Aorta (tissue), 5 donors: ENCODE measurements around the gene FZD4. TPM values are rescaled to one million over a fixed set of nuclear protein-coding genes. Genes with fewer than 3 reads are reported as not detected.
A peak's percentile ranks its signal among the peaks of the same experiment; 100 is the strongest.

Experiments
- ATAC-seq: fragments of 200-7000 bp; cut with Tn5 transposase; one replicate; pipeline ENCODE4 v1.9.1; 2022; ENCODE audit warnings: moderate library complexity; ENCODE audit not compliant: low FRiP score
- DNase-seq, 2 donors: peaks; one replicate each; pipeline ENCODE4 v3.0.0-alpha.2; 2020
- H3K27ac ChIP-seq, 2 donors: one replicate each; pipeline ENCODE4 v1.5.1; 2013; ENCODE audit warnings: low read length in 2 of 2, mild to moderate bottlenecking in 2 of 2, moderate library complexity in 2 of 2, control low read depth in 1 of 2, inconsistent platforms in 1 of 2, low read depth in 1 of 2
- H3K27me3 ChIP-seq, 2 donors: one replicate each; pipeline ENCODE4 v1.6.1; 2013; ENCODE audit warnings: control low read depth in 1 of 2, low read length in 1 of 2, mild to moderate bottlenecking in 1 of 2, moderate library complexity in 1 of 2; ENCODE audit not compliant: insufficient read depth in 2 of 2, control insufficient read depth in 1 of 2
- H3K36me3 ChIP-seq, 2 donors: one replicate each; pipeline ENCODE4 v1.6.1; 2013; ENCODE audit warnings: control low read depth in 1 of 2, low read length in 1 of 2, mild to moderate bottlenecking in 1 of 2; ENCODE audit not compliant: insufficient read depth in 2 of 2, control insufficient read depth in 1 of 2
- H3K4me1 ChIP-seq, 2 donors: one replicate each; pipeline ENCODE4 v1.6.1; 2013; ENCODE audit warnings: low read length in 2 of 2, control low read depth in 1 of 2, mild to moderate bottlenecking in 1 of 2, moderate library complexity in 1 of 2; ENCODE audit not compliant: insufficient read depth in 2 of 2, control insufficient read depth in 1 of 2
- H3K4me3 ChIP-seq, 2 donors: one replicate each; pipeline ENCODE4 v1.5.1; 2013; ENCODE audit warnings: low read length in 2 of 2, control low read depth in 1 of 2, mild to moderate bottlenecking in 1 of 2
- H3K9me3 ChIP-seq: one replicate; pipeline ENCODE4 v1.6.1; 2013; ENCODE audit warnings: mild to moderate bottlenecking, low read length; ENCODE audit not compliant: control insufficient read depth
- WGBS, 2 donors: extraction: QIAGEN DNeasy Blood & Tissue Kit; methylation state at CpG; one replicate each; pipeline ENCODE4 v1.1.7; 2013; 5-methylcytosine and 5-hydroxymethylcytosine counted together
- intact Hi-C, 2 donors: fragments of 100-400 bp; cut with DNase I; formaldehyde crosslinking; loops; one replicate each; pipeline versions ENCODE4 v1.14.2 to v1.15.0; 2022
- polyA plus RNA-seq, 2 donors: library from polyadenylated mRNA; stranded (reverse); fragments of 200-250 nt; gene quantifications; one replicate each; pipeline ENCODE4 v1.2.3, GENCODE V29; 2013
- total RNA-seq, 2 donors: library from RNA; stranded (reverse); fragmentation: NEBNext Ultra II Directional; extraction: Animal tissue kit (Norgen Biotek cat#: 25700); gene quantifications; one replicate each; pipeline ENCODE4 v1.2.1, GENCODE V29; 2021
- donor health status: healthy with polysubstance abuse.
- donor health status: Bipolar disorder and iron deficiency.
- donor health status: DM: no; HTN: no; CAD: no.
- donor health status: DM: no; HTN: no; CAD: no.
- donor health status: DM: yes; HTN: yes; CAD: no.

FZD4 gene
- total and polyA plus RNA-seq, 4 donors = 4.0 to 91.2 (median 46.4) TPM

DNA sequence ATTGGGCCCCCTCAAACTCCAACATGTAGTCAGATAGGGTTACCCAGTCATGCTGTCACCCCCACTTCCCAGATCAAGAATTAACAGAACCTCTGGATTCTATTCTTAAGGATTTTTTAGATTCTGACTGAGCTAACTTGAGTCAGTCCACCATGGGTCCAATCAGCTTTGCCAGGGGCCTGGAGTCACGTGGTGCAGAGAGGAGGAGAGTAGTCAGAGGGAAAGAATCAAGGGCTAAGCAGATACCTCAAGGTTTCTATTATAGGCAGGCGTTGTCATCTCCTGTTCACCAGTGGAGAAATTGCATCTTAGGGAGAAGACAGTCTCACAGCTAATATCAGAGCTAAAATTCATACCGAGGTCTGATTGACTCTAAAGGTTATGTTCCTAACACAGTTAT, 28.2 kb downstream of the FZD4 start:
- DNase-seq (no peak), ATAC-seq (peak; percentile 42)
- Histone ChIP-seq H3K9me3 (no peaks in the 10 kb centered on the region), H3K27ac (no peak overlapping the region), H3K4me1 (peaks cover 10% of the 10 kb centered on the region in 2 donors), H3K36me3 (no peaks in the 10 kb centered on the region), H3K4me3 (no peak overlapping the region), H3K27me3 (no peaks in the 10 kb centered on the region)
- intact Hi-C loops = loop anchor here in 1 of 2 donors (5.0 kb wide), 1 partner anchor 285 kb away; no protein-coding TSS in a partner anchor
- 27 to 38% methylated on average over 3 of the region's 3 CpGs for WGBS, 2 donors

GRCh38 chr11:86923999-86924766, 31.0 kb downstream of the FZD4 start:
- no peak overlapping the region for H3K4me3 ChIP-seq
- ATAC-seq (peak; percentile 8), DNase-seq (no peak)
- intact Hi-C loops = no loop called here
- no peaks in the 10 kb centered on the region for H3K36me3 ChIP-seq
- H3K27me3 ChIP-seq = no peaks in the 10 kb centered on the region
- H3K9me3 ChIP-seq = no peaks in the 10 kb centered on the region
- 32 to 44% methylated on average over 6 of the region's 6 CpGs for WGBS, 2 donors
- peaks cover 10% of the 10 kb centered on the region in 2 donors for H3K4me1 ChIP-seq
- peak overlapping the region; percentile 80 to 88 for H3K27ac ChIP-seq

DNA sequence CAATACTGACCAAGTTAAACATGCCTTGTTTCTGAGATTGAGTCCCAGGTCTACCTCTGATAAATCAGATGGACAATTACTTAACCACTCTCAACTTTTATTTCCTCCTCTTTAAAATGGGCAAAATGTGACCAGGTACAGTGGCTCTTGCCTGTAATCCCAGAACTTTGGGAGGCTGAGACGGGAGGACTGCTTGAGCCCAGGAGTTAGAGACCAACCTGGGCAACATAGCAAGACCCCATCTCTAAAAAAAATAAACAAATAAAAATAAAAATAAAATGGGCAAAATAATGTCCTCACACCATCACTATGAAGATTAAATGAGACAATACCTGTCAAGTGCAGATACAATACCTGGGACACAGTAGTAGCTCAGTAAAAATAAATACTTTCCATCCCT, 33.0 kb downstream of the FZD4 start:
- Histone ChIP-seq H3K27ac (peak overlapping the region in 1 of 2 donors; percentile 73), H3K4me1 (peaks cover 10 to 11% of the 10 kb centered on the region in 2 donors), H3K36me3 (no peaks in the 10 kb centered on the region), H3K4me3 (no peak overlapping the region), H3K9me3 (no peaks in the 10 kb centered on the region), H3K27me3 (no peaks in the 10 kb centered on the region)
- DNase-seq (no peak), ATAC-seq (no peak)
- 86 to 89% methylated on average over 1 of the region's 1 CpG for WGBS, 2 donors
- intact Hi-C loops = no loop called here

GRCh38 chr11:86919557-86920210, 35.5 kb downstream of the FZD4 start:
- H3K36me3 ChIP-seq = no peaks in the 10 kb centered on the region
- H3K4me1 ChIP-seq = peaks cover 2 to 5% of the 10 kb centered on the region in 2 donors
- no peaks in the 10 kb centered on the region for H3K9me3 ChIP-seq
- ATAC-seq (peak; percentile 67), DNase-seq (no peak)
- peak overlapping the region; percentile 87 to 97 for H3K27ac ChIP-seq
- H3K27me3 ChIP-seq = no peaks in the 10 kb centered on the region
- no peak overlapping the region for H3K4me3 ChIP-seq
- WGBS, 2 donors = 42 to 43% methylated on average over 7 of the region's 7 CpGs
- intact Hi-C loops = loop anchor here (1.0 to 10.0 kb wide), 2 partner anchors 49 to 465 kb away; no protein-coding TSS in a partner anchor

GRCh38 chr11:86918973-86919372, 36.2 kb downstream of the FZD4 start:
- 4 to 7% methylated on average over 7 of the region's 7 CpGs for WGBS, 2 donors
- Histone ChIP-seq H3K9me3 (no peaks in the 10 kb centered on the region), H3K27ac (peak overlapping the region; percentile 87 to 97), H3K27me3 (no peaks in the 10 kb centered on the region), H3K4me3 (no peak overlapping the region), H3K36me3 (no peaks in the 10 kb centered on the region), H3K4me1 (peaks cover 1 to 2% of the 10 kb centered on the region in 2 donors)
- intact Hi-C loops = loop anchor here (1.0 to 10.0 kb wide), 2 partner anchors 49 to 464 kb away; no protein-coding TSS in a partner anchor
- ATAC-seq (no peak), DNase-seq (peak in 1 of 2 donors; percentile 64)

GRCh38 chr11:86918496-86918895, 36.7 kb downstream of the FZD4 start:
- no peaks in the 10 kb centered on the region for H3K27me3 ChIP-seq
- H3K36me3 ChIP-seq = no peaks in the 10 kb centered on the region
- no peak overlapping the region for H3K4me3 ChIP-seq
- peaks cover 0 to 2% of the 10 kb centered on the region in 2 donors for H3K4me1 ChIP-seq
- peak overlapping the region; percentile 84 to 97 for H3K27ac ChIP-seq
- no peak for ATAC-seq
- 64 to 71% methylated on average over 2 of the region's 2 CpGs for WGBS, 2 donors
- intact Hi-C loops = loop anchor here (10.0 kb wide), 1 partner anchor 464 kb away; no protein-coding TSS in a partner anchor
- DNase-seq = no peak
- H3K9me3 ChIP-seq = no peaks in the 10 kb centered on the region

DNA sequence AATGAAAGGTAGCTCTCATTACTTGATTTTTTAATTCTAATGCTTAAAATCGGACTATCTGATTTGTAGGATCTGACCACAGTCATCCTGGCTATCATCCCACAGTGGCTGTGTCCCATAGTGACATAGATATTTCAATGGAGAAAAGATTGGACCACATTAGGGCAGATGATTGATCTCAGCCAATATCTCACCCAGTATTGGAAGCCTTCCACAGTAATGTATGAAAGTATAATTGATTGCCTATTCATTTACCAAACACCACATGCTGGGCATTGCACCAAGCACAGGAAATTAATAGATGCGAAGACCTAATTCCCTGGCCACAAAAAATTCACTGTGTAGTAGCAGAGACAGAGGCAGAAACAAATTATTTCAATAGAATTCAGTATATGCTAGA, 37.6 kb downstream of the FZD4 start:
- DNase-seq (no peak), ATAC-seq (no peak)
- Histone ChIP-seq H3K27me3 (no peaks in the 10 kb centered on the region), H3K9me3 (no peaks in the 10 kb centered on the region), H3K36me3 (no peaks in the 10 kb centered on the region), H3K4me1 (peaks cover 0 to 2% of the 10 kb centered on the region in 2 donors), H3K27ac (peak overlapping the region; percentile 30 to 97), H3K4me3 (no peak overlapping the region)
- intact Hi-C loops = loop anchor here (10.0 kb wide), 1 partner anchor 463 kb away; no protein-coding TSS in a partner anchor
- 68 to 79% methylated on average over 2 of the region's 2 CpGs for WGBS, 2 donors

DNA sequence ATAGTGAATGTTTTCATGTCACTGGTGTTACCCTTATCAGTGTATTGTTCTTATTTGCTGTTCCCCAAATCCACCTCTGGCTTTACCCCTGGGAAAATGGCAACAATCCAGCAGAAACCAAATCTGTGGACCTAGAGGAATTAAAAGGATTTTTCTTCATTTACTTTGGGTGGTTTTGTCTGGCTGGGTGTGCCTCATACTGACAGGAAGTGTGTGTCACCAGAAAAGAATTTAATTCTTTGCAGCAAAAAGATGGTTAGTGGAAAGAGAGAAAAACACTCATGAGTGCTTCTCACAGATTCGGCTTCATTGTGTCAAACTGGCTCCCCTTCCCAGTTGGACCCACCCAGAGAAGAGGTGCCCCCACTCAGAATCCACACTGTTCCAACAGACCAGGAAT, 38.9 kb downstream of the FZD4 start:
- Histone ChIP-seq H3K9me3 (no peaks in the 10 kb centered on the region), H3K36me3 (no peaks in the 10 kb centered on the region), H3K4me1 (peaks cover 0 to 2% of the 10 kb centered on the region in 2 donors), H3K27ac (peak overlapping the region; percentile 43 to 65), H3K4me3 (no peak overlapping the region), H3K27me3 (no peaks in the 10 kb centered on the region)
- 3% methylated on average over 1 of the region's 1 CpG for WGBS, 2 donors
- intact Hi-C loops = loop anchor here (10.0 kb wide), 1 partner anchor 462 kb away; no protein-coding TSS in a partner anchor
- DNase-seq = no peak
- peak; percentile 50 for ATAC-seq
